Smooth muscle cell (in vitro differentiated cells): ENCODE results near the gene PYGB. TPM values are rescaled to one million over a fixed set of nuclear protein-coding genes. Genes with fewer than 3 reads are reported as not detected.

Source experiments
- DNase-seq: peaks from one replicate; lab custom pipeline; 2025; ENCODE audit not compliant: unreplicated experiment; lab: John Stamatoyannopoulos, UW
- H2AFZ ChIP-seq: fragments of 200-600 bp; sonication (generic); 2 replicates; pipeline ENCODE4 v1.6.0; 2016; ENCODE audit warnings: antibody characterized with exemption, low read depth, mild to moderate bottlenecking
- H3F3A ChIP-seq: fragments of 200-600 bp; sonication (generic); 2 replicates; pipeline ENCODE4 v1.6.0; 2017; ENCODE audit warnings: antibody characterized with exemption, low read depth
- H3K27ac ChIP-seq: fragments of 200-600 bp; sonication (generic); 2 replicates; pipeline ENCODE4 v1.5.1; 2016; ENCODE audit warnings: low read depth, mild to moderate bottlenecking
- H3K27me3 ChIP-seq: fragments of 200-600 bp; sonication (generic); 2 replicates; pipeline ENCODE4 v1.6.1; 2016; ENCODE audit warnings: low read depth, mild to moderate bottlenecking
- H3K36me3 ChIP-seq: fragments of 200-600 bp; sonication (generic); 2 replicates; pipeline ENCODE4 v1.5.1; 2016; ENCODE audit warnings: low read depth
- H3K4me1 ChIP-seq: fragments of 200-600 bp; sonication (generic); 2 replicates; pipeline ENCODE4 v1.5.1; 2016; ENCODE audit warnings: low read depth
- H3K4me2 ChIP-seq: fragments of 200-600 bp; sonication (generic); 2 replicates; pipeline ENCODE4 v1.6.0; 2016; ENCODE audit warnings: mild to moderate bottlenecking
- H3K4me3 ChIP-seq: fragments of 200-600 bp; sonication (generic); 2 replicates; pipeline ENCODE4 v1.5.1; 2016; ENCODE audit warnings: mild to moderate bottlenecking
- H3K79me2 ChIP-seq: fragments of 200-600 bp; sonication (generic); 2 replicates; pipeline ENCODE4 v1.6.0; 2016; ENCODE audit warnings: low read depth, mild to moderate bottlenecking
- H3K9ac ChIP-seq: fragments of 200-600 bp; sonication (generic); 2 replicates; pipeline ENCODE4 v1.6.0; 2016; ENCODE audit warnings: low read depth
- H3K9me3 ChIP-seq: fragments of 200-600 bp; sonication (generic); replicated peaks from 2 replicates; pipeline ENCODE4 v1.5.1; 2016; ENCODE audit warnings: low read depth
- H4K20me1 ChIP-seq: fragments of 200-600 bp; sonication (generic); 2 replicates; pipeline ENCODE4 v1.6.0; 2016; ENCODE audit warnings: low read depth
- WGBS: methylation state at CpG from one replicate; pipeline ENCODE4 v1.1.7; 2016; ENCODE audit warnings: low lambda C conversion rate; 5-methylcytosine and 5-hydroxymethylcytosine counted together
- polyA plus RNA-seq: library from polyadenylated mRNA; unstranded; fragments of >200 nt; fragmentation: Nextera tagmentation; extraction: Ambion mirVana; gene quantifications from 2 replicates; pipeline ENCODE4 v1.2.1, GENCODE V29; 2016
- total RNA-seq: library from RNA; depleted of rRNA; stranded (reverse); fragments of >200 nt; gene quantifications from 2 replicates; pipeline ENCODE4 v1.2.3, GENCODE V29; 2014
- TF ChIP-seq, protein P1 (sequence below): fragments of 200-600 bp; sonication (generic); IDR thresholded peaks from 2 replicates; pipeline ENCODE4 v1.5.1; 2017; ENCODE audit warnings: borderline replicate concordance, mild to moderate bottlenecking, antibody characterized with exemption; ENCODE audit not compliant: insufficient read depth, poor library complexity, severe bottlenecking

Gene PYGB
- total and polyA plus RNA-seq, 2 experiments from 2014 or later: 31.8 to 39.4 TPM

DNA sequence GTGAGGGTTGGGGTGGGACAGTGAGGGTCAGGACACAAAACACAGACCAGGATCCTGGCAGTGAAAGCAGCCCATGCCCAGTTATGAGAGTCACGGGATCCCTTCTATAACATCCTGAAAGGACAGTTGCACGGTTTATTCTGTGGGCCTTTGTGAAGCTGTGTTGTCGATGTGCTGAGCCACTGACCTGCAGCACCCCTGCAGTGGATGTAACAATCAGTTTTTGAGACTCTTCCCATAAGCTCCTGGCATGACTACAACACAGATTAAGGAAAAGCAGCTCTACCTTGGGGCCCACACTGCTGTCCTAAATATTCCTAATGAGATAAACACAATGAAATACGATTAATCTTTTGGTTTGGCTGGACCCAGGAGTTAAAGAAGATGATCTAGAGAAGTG is 3.7 kb downstream of the PYGB start:
- Histone ChIP-seq H3K4me1 (peaks cover 49% of the 10 kb centered on the region), H3K79me2 (peaks cover 52% of the 10 kb centered on the region), H3K4me2 (no peak overlapping the region), H3K9me3 (no peaks in the 10 kb centered on the region), H3K4me3 (no peak overlapping the region), H3K27ac (no peak overlapping the region), H4K20me1 (peaks cover 78% of the 10 kb centered on the region), H2AFZ (no peak overlapping the region), H3K36me3 (no peaks in the 10 kb centered on the region), H3F3A (peaks cover 5% of the 10 kb centered on the region), H3K27me3 (no peaks in the 10 kb centered on the region), H3K9ac (no peak overlapping the region)
- 93% methylated on average over 4 of the region's 4 CpGs for WGBS
- no peak for DNase-seq
- TF ChIP-seq, protein P1, sequence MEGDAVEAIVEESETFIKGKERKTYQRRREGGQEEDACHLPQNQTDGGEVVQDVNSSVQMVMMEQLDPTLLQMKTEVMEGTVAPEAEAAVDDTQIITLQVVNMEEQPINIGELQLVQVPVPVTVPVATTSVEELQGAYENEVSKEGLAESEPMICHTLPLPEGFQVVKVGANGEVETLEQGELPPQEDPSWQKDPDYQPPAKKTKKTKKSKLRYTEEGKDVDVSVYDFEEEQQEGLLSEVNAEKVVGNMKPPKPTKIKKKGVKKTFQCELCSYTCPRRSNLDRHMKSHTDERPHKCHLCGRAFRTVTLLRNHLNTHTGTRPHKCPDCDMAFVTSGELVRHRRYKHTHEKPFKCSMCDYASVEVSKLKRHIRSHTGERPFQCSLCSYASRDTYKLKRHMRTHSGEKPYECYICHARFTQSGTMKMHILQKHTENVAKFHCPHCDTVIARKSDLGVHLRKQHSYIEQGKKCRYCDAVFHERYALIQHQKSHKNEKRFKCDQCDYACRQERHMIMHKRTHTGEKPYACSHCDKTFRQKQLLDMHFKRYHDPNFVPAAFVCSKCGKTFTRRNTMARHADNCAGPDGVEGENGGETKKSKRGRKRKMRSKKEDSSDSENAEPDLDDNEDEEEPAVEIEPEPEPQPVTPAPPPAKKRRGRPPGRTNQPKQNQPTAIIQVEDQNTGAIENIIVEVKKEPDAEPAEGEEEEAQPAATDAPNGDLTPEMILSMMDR: no peak

DNA sequence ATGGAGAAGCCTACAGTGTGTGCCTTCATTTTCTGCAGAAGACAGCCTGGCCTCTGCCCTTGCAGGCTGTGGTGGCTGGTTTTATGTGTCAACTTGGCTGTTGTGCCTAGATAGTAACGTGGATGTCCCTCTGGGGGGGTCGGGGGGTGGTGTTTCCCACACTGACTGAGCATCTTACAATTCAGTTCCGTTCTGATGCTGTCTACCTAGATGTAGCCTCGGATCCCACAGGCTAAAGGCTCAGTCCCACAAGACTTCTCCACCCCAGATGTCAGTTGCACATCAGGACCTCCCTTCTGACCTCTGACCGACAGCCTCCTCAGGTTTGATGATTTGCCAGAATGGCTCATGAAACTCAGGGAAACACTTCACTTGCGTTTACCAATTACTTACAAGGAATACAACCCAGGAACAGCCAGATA is 4.4 kb downstream of the PYGB start:
- Histone ChIP-seq H3K4me1 (peaks cover 49% of the 10 kb centered on the region), H3K4me3 (no peak overlapping the region), H3K27me3 (no peaks in the 10 kb centered on the region), H3K27ac (no peak overlapping the region), H4K20me1 (peaks cover 85% of the 10 kb centered on the region), H2AFZ (no peak overlapping the region), H3K9ac (no peak overlapping the region), H3K36me3 (no peaks in the 10 kb centered on the region), H3F3A (peaks cover 5% of the 10 kb centered on the region), H3K9me3 (no peaks in the 10 kb centered on the region), H3K79me2 (peaks cover 57% of the 10 kb centered on the region), H3K4me2 (no peak overlapping the region)
- DNase-seq: no peak
- 87% methylated on average over 6 of the region's 6 CpGs for WGBS
- TF ChIP-seq, protein P1: no peak

DNA sequence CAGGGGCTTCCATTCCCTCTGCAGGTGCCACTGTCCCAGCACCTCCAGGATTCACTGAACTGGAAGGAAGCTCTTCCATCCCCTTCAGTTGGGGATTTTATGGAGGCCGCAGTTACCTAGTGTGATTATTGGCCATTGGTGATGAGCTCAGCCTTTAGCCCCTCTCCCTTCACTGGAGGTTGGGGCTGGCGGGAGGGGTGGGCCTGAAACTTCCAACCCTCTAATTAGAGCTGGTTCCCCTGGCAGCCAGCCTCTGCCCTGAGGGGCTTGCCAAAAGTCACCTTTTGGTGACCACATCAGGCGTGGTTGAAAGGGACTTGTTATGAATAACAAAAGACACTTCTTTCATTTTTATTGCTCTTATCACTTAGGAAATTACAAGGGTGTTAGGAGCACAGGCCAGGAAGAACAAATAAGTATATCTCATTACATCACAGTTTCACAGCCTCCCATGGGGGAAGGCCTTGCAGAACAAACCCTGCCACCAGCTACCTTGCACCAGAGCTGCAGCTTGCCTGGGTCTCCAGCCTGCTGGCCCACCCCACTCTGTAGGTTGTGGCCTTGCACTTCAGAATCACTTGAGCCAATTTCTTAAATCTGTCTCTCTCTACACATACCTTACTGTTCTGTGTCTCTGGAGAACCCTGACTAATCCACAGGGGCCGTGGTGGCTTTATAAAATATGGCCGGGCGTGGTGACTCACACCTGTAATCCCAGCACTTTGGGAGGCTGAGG is 5.0 kb downstream of the PYGB start:
- H4K20me1 ChIP-seq: peaks cover 91% of the 10 kb centered on the region
- no peaks in the 10 kb centered on the region for H3K27me3 ChIP-seq
- no peaks in the 10 kb centered on the region for H3K9me3 ChIP-seq
- no peak for DNase-seq
- H2AFZ ChIP-seq: no peak overlapping the region
- H3F3A ChIP-seq: peaks cover 5% of the 10 kb centered on the region
- no peaks in the 10 kb centered on the region for H3K36me3 ChIP-seq
- H3K79me2 ChIP-seq: peaks cover 63% of the 10 kb centered on the region
- H3K27ac ChIP-seq: no peak overlapping the region
- H3K4me2 ChIP-seq: no peak overlapping the region
- H3K9ac ChIP-seq: no peak overlapping the region
- TF ChIP-seq, protein P1: no peak
- H3K4me1 ChIP-seq: peaks cover 49% of the 10 kb centered on the region
- no peak overlapping the region for H3K4me3 ChIP-seq
- WGBS: 86% methylated on average over 6 of the region's 6 CpGs
